ENCODE measurements around the gene IFNA16.

- TF ChIP-seq, protein P1, sequence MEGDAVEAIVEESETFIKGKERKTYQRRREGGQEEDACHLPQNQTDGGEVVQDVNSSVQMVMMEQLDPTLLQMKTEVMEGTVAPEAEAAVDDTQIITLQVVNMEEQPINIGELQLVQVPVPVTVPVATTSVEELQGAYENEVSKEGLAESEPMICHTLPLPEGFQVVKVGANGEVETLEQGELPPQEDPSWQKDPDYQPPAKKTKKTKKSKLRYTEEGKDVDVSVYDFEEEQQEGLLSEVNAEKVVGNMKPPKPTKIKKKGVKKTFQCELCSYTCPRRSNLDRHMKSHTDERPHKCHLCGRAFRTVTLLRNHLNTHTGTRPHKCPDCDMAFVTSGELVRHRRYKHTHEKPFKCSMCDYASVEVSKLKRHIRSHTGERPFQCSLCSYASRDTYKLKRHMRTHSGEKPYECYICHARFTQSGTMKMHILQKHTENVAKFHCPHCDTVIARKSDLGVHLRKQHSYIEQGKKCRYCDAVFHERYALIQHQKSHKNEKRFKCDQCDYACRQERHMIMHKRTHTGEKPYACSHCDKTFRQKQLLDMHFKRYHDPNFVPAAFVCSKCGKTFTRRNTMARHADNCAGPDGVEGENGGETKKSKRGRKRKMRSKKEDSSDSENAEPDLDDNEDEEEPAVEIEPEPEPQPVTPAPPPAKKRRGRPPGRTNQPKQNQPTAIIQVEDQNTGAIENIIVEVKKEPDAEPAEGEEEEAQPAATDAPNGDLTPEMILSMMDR (conservative IDR thresholded peaks at IDR 0.05; ENCODE audit: low read length) = no peak
- TF ChIP-seq EZH2phosphoT487 (IDR thresholded peaks at IDR 0.05; ENCODE audit: borderline replicate concordance, low read depth, low read length) = no peak
Measured at GRCh38 chr9:21233258-21233657, 16.1 kb upstream of the IFNA16 start.

Measured in OCI-LY7 (cell line).